ENCODE results near the gene ZDHHC17.

DNA sequence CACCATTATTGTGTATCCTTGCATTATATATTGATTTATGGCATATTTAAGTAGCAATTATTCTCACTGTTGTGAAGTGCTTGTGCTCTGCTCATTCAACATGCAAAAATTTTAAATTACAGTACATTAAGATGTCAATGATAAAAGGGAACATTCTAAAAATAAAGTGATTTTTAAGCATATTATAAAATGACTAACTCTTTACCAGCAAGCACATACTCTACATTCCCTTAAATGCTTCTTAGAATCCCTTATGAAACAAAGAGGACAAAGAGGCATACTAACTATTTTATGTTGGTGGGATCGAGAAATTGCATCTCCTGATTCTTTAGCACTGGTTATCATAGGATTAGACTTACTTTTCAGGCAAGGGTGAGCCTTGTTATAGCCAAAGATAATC is 46.6 kb upstream of the ZDHHC17 start:
- TF ChIP-seq SMC3 (IDR thresholded peaks at IDR 0.05; ENCODE audit: low read depth, low read length) (no peak), TCF12 (IDR thresholded peaks at IDR 0.05) (no peak), RCOR1 (IDR thresholded peaks at IDR 0.05; ENCODE audit: low read length) (no peak), RAD21 (IDR thresholded peaks at IDR 0.05; ENCODE audit: low read length) (no peak), EZH2phosphoT487 (IDR thresholded peaks at IDR 0.05; ENCODE audit: borderline replicate concordance, low read depth) (no peak), MXI1 (IDR thresholded peaks at IDR 0.05; ENCODE audit: low read depth, low read length) (no peak), NFIC (IDR thresholded peaks at IDR 0.05; ENCODE audit: borderline replicate concordance) (no peak), MEF2A (IDR thresholded peaks at IDR 0.05; ENCODE audit: borderline replicate concordance, low read depth) (no peak)
- TF ChIP-seq, protein P1, sequence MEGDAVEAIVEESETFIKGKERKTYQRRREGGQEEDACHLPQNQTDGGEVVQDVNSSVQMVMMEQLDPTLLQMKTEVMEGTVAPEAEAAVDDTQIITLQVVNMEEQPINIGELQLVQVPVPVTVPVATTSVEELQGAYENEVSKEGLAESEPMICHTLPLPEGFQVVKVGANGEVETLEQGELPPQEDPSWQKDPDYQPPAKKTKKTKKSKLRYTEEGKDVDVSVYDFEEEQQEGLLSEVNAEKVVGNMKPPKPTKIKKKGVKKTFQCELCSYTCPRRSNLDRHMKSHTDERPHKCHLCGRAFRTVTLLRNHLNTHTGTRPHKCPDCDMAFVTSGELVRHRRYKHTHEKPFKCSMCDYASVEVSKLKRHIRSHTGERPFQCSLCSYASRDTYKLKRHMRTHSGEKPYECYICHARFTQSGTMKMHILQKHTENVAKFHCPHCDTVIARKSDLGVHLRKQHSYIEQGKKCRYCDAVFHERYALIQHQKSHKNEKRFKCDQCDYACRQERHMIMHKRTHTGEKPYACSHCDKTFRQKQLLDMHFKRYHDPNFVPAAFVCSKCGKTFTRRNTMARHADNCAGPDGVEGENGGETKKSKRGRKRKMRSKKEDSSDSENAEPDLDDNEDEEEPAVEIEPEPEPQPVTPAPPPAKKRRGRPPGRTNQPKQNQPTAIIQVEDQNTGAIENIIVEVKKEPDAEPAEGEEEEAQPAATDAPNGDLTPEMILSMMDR (IDR thresholded peaks at IDR 0.05) = no peak
- TF ChIP-seq, protein P2, sequence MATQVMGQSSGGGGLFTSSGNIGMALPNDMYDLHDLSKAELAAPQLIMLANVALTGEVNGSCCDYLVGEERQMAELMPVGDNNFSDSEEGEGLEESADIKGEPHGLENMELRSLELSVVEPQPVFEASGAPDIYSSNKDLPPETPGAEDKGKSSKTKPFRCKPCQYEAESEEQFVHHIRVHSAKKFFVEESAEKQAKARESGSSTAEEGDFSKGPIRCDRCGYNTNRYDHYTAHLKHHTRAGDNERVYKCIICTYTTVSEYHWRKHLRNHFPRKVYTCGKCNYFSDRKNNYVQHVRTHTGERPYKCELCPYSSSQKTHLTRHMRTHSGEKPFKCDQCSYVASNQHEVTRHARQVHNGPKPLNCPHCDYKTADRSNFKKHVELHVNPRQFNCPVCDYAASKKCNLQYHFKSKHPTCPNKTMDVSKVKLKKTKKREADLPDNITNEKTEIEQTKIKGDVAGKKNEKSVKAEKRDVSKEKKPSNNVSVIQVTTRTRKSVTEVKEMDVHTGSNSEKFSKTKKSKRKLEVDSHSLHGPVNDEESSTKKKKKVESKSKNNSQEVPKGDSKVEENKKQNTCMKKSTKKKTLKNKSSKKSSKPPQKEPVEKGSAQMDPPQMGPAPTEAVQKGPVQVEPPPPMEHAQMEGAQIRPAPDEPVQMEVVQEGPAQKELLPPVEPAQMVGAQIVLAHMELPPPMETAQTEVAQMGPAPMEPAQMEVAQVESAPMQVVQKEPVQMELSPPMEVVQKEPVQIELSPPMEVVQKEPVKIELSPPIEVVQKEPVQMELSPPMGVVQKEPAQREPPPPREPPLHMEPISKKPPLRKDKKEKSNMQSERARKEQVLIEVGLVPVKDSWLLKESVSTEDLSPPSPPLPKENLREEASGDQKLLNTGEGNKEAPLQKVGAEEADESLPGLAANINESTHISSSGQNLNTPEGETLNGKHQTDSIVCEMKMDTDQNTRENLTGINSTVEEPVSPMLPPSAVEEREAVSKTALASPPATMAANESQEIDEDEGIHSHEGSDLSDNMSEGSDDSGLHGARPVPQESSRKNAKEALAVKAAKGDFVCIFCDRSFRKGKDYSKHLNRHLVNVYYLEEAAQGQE (IDR thresholded peaks at IDR 0.05; ENCODE audit: low read depth, low read length) = no peak
- TF ChIP-seq, protein P3, sequence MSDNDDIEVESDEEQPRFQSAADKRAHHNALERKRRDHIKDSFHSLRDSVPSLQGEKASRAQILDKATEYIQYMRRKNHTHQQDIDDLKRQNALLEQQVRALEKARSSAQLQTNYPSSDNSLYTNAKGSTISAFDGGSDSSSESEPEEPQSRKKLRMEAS (IDR thresholded peaks at IDR 0.05; ENCODE audit: low read depth) = no peak

Measured in SK-N-SH (cell line).